Left ventricle myocardium inferior (tissue), 1 donor: Measurements from ENCODE around the gene SLC16A5. TPM values are rescaled to one million over a fixed set of nuclear protein-coding genes. Genes with fewer than 3 reads are reported as not detected.
"Not testable (repeated sequence)": the region's sequence is repeated elsewhere in the genome, so short reads cannot be mapped to it uniquely, and the experiment has no call there.

ENCODE experiments used
- DNase-seq: peaks from one replicate; pipeline ENCODE4 v3.0.0-alpha.2; 2020
- H3K27ac ChIP-seq: fragments of 200-600 bp; replicated peaks from 2 replicates; pipeline ENCODE4 v1.8.0; 2021
- H3K27me3 ChIP-seq: fragments of 200-600 bp; 2 replicates; pipeline ENCODE4 v1.8.0; 2021; ENCODE audit warnings: low read depth
- H3K36me3 ChIP-seq: fragments of 200-600 bp; 2 replicates; pipeline ENCODE4 v1.8.0; 2021
- H3K4me1 ChIP-seq: fragments of 200-600 bp; 2 replicates; pipeline ENCODE4 v1.8.0; 2021
- H3K4me3 ChIP-seq: fragments of 200-600 bp; 2 replicates; pipeline ENCODE4 v1.8.0; 2021; ENCODE audit warnings: mild to moderate bottlenecking, moderate library complexity
- H3K9me3 ChIP-seq: fragments of 200-600 bp; replicated peaks from 2 replicates; pipeline ENCODE4 v1.8.0; 2021
- CTCF ChIP-seq: fragments of 200-600 bp; IDR thresholded peaks from 2 replicates; pipeline ENCODE4 v1.8.0; 2021; ENCODE audit warnings: antibody characterized with exemption, mild to moderate bottlenecking, borderline replicate concordance
- intact Hi-C: fragments of 100-400 bp; cut with micrococcal nuclease; formaldehyde crosslinking; loops from one replicate; pipeline ENCODE4 v1.11.0; 2022
- total RNA-seq: library from RNA; stranded (reverse); fragmentation: NEBNext Ultra II Directional; extraction: Animal tissue kit (Norgen Biotek cat#: 25700); gene quantifications from one replicate; pipeline ENCODE4 v1.2.1, GENCODE V29; 2021
- donor health status: DM: no; HTN: yes; CAD: no; lungs with severe emphysema.

The SLC16A5 gene
- total RNA-seq, 1 donor from 2014 or later: 8.4 TPM

- no peak for TF ChIP-seq CTCF
- H3K27me3 ChIP-seq: no peaks in the 10 kb centered on the region
- H3K36me3 ChIP-seq: peaks cover 8% of the 10 kb centered on the region
- intact Hi-C loops: no loop called here
- peaks cover 20% of the 10 kb centered on the region for H3K4me1 ChIP-seq
- H3K4me3 ChIP-seq: no peak overlapping the region
- DNase-seq: no peak
- H3K27ac ChIP-seq: peak overlapping the region; percentile 74
- H3K9me3 ChIP-seq: no peaks in the 10 kb centered on the region
Observed at GRCh38 chr17:75124819-75125162, 37.0 kb downstream of the SLC16A5 start.

GRCh38 chr17:75125984-75126383 is 38.2 kb downstream of the SLC16A5 start:
- Histone ChIP-seq H3K27me3 (no peaks in the 10 kb centered on the region), H3K9me3 (no peaks in the 10 kb centered on the region), H3K4me1 (peaks cover 30% of the 10 kb centered on the region), H3K4me3 (no peak overlapping the region), H3K36me3 (peaks cover 9% of the 10 kb centered on the region), H3K27ac (no peak overlapping the region)
- no peak for TF ChIP-seq CTCF
- intact Hi-C loops: no loop called here
- no peak for DNase-seq

GRCh38 chr17:75126954-75127353 is 39.2 kb downstream of the SLC16A5 start:
- H3K27ac ChIP-seq: no peak overlapping the region
- H3K4me1 ChIP-seq: peaks cover 38% of the 10 kb centered on the region
- TF ChIP-seq CTCF: no peak
- DNase-seq: no peak
- intact Hi-C loops: no loop called here
- no peaks in the 10 kb centered on the region for H3K27me3 ChIP-seq
- peaks cover 9% of the 10 kb centered on the region for H3K36me3 ChIP-seq
- no peak overlapping the region for H3K4me3 ChIP-seq
- H3K9me3 ChIP-seq: no peaks in the 10 kb centered on the region

- H3K4me3 ChIP-seq, H3K27me3 ChIP-seq, H3K36me3 ChIP-seq, H3K9me3 ChIP-seq, H3K27ac ChIP-seq, DNase-seq, intact Hi-C loops: not testable (repeated sequence)
- peaks cover 43% of the 10 kb centered on the region for H3K4me1 ChIP-seq
Observed at GRCh38 chr17:75127936-75128335, 40.2 kb downstream of the SLC16A5 start.

GRCh38 chr17:75128694-75129505 is 41.1 kb downstream of the SLC16A5 start:
- intact Hi-C loops: no loop called here
- DNase-seq: no peak
- H3K27me3 ChIP-seq: no peaks in the 10 kb centered on the region
- no peak overlapping the region for H3K27ac ChIP-seq
- H3K36me3 ChIP-seq: peaks cover 9% of the 10 kb centered on the region
- no peaks in the 10 kb centered on the region for H3K9me3 ChIP-seq
- no peak for TF ChIP-seq CTCF
- peaks cover 40% of the 10 kb centered on the region for H3K4me1 ChIP-seq
- H3K4me3 ChIP-seq: no peak overlapping the region

GRCh38 chr17:75129576-75129975 is 41.8 kb downstream of the SLC16A5 start:
- Histone ChIP-seq H3K4me3 (no peak overlapping the region), H3K36me3 (peaks cover 9% of the 10 kb centered on the region), H3K27ac (no peak overlapping the region), H3K9me3 (no peaks in the 10 kb centered on the region), H3K4me1 (peaks cover 34% of the 10 kb centered on the region), H3K27me3 (no peaks in the 10 kb centered on the region)
- intact Hi-C loops: no loop called here
- no peak for DNase-seq
- no peak for TF ChIP-seq CTCF
